Measurements from ENCODE around the gene CIDEA. TPM values are rescaled to one million over a fixed set of nuclear protein-coding genes. Genes with fewer than 3 reads are reported as not detected.

CIDEA gene
- total and polyA plus RNA-seq, 2 donors (not counting 1 experiment from before 2014, with no cell fraction given) = 0.12 to 1.7 TPM

DNA sequence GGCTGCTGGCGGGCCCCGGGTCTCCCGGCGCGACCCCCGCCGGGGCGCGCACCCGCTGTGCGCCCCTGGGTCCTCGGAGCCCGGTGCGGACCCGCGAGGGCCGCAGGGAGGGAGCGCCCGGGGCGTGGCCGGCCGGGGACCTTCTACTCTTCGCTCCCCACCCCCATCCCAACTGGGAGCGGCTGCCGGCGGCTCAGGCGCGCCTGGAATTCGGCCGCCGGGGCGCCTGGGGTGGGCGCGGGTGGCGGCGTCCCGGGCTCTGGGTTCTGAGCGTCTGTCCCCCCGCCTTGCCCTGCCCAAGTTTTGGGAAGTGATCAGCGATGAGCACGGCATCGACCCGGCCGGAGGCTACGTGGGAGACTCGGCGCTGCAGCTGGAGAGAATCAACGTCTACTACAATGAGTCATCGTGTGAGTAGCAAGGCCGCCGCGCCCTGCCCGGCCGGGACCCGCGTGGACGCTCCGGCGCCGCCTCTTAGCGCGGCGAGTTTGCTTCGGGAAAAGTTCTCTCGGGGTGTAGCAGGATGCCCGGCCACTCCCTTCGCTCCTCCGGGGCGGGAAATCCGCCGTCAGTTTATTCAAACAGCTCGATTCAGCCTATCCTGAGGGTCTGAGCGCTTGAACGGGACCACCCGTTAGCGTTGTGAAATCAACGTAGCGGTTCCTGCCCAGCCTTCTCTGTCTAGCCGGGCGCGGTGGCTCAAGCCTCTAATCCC lies 54.4 kb downstream of the CIDEA start:
- no peaks in the 10 kb centered on the region for H3K9me3 ChIP-seq (ENCODE audit: control insufficient read depth, insufficient read depth, low read depth, low read length)
- DNase-seq (ENCODE audit: low read depth in 2 of 2) = peak; percentile 84 to 94
- H2AFZ ChIP-seq (ENCODE audit: low read length) = no peak overlapping the region
- no peaks in the 10 kb centered on the region for H3K27me3 ChIP-seq (ENCODE audit: control insufficient read depth, insufficient read depth, low read length)
- H3K36me3 ChIP-seq (ENCODE audit: control insufficient read depth, insufficient read depth, low read length) = peaks cover 7% of the 10 kb centered on the region
- no peak for TF ChIP-seq EZH2 (IDR thresholded peaks at IDR 0.05; ENCODE audit: low read length, missing control alignments)
- TF ChIP-seq, protein P1, sequence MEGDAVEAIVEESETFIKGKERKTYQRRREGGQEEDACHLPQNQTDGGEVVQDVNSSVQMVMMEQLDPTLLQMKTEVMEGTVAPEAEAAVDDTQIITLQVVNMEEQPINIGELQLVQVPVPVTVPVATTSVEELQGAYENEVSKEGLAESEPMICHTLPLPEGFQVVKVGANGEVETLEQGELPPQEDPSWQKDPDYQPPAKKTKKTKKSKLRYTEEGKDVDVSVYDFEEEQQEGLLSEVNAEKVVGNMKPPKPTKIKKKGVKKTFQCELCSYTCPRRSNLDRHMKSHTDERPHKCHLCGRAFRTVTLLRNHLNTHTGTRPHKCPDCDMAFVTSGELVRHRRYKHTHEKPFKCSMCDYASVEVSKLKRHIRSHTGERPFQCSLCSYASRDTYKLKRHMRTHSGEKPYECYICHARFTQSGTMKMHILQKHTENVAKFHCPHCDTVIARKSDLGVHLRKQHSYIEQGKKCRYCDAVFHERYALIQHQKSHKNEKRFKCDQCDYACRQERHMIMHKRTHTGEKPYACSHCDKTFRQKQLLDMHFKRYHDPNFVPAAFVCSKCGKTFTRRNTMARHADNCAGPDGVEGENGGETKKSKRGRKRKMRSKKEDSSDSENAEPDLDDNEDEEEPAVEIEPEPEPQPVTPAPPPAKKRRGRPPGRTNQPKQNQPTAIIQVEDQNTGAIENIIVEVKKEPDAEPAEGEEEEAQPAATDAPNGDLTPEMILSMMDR (conservative IDR thresholded peaks at IDR 0.05 in 1 of 2, IDR thresholded peaks at IDR 0.05 in 1 of 2; ENCODE audit: low read depth in 1 of 2, low read length in 2 of 2) = no peak
- no peaks in the 10 kb centered on the region for H4K20me1 ChIP-seq (ENCODE audit: control insufficient read depth, extremely low read depth, insufficient read depth, low read length)
- peak overlapping the region; percentile 99 for H3K9ac ChIP-seq (ENCODE audit: insufficient read depth, low read length)
- H3K4me2 ChIP-seq (ENCODE audit: extremely low read depth, insufficient read depth, low read length) = peak overlapping the region; percentile 69
- peak overlapping the region; percentile 79 to 84 (median 82) for H3K4me3 ChIP-seq (replicated peaks in 1 of 4; ENCODE audit: control extremely low read depth in 1 of 4, insufficient read depth in 1 of 4, low read depth in 3 of 4, low read length in 4 of 4)
- H3K4me1 ChIP-seq (ENCODE audit: control insufficient read depth, extremely low read depth, insufficient read depth, low read length) = peaks cover 7% of the 10 kb centered on the region
- H3K79me2 ChIP-seq (ENCODE audit: control insufficient read depth, insufficient read depth, low read length) = peaks cover 55% of the 10 kb centered on the region
- peak overlapping the region; percentile 94 for H3K27ac ChIP-seq (ENCODE audit: insufficient read depth, low read length)

DNA sequence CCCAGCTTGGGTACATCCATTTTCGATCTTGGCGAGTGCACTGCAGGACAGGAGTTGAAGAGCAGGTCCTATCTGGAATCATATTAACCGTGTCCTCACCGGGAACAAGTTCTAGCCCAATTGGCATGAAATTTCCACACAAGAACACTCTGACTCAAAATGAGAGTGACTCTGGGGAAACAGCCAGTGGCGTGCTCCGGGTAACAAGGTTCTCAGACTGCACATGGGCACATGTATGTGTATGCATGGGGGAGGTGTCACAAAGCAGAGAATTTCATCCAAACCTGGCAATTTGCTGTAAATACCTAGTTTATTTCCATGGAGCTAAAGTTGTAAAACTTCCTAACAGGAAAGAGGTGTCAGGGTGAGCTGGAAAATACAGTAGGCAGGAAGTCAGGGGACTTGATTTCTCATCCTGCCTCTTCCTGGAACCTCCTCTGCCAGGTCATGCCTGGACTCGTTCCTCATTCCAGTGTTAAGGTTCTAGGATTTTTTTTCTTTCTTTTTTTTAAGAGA lies 55.6 kb downstream of the CIDEA start:
- Histone ChIP-seq H3K36me3 (ENCODE audit: control insufficient read depth, insufficient read depth, low read length) (peaks cover 11% of the 10 kb centered on the region), H3K27ac (ENCODE audit: insufficient read depth, low read length) (peak overlapping the region; percentile 94), H3K4me2 (ENCODE audit: extremely low read depth, insufficient read depth, low read length) (peak overlapping the region; percentile 87), H3K4me3 (replicated peaks in 1 of 4; ENCODE audit: control extremely low read depth in 1 of 4, insufficient read depth in 1 of 4, low read depth in 3 of 4, low read length in 4 of 4) (peak overlapping the region; percentile 79 to 84 (median 82)), H3K4me1 (ENCODE audit: control insufficient read depth, extremely low read depth, insufficient read depth, low read length) (peaks cover 9% of the 10 kb centered on the region), H3K27me3 (ENCODE audit: control insufficient read depth, insufficient read depth, low read length) (no peaks in the 10 kb centered on the region), H2AFZ (ENCODE audit: low read length) (no peak overlapping the region), H3K79me2 (ENCODE audit: control insufficient read depth, insufficient read depth, low read length) (peaks cover 67% of the 10 kb centered on the region), H4K20me1 (ENCODE audit: control insufficient read depth, extremely low read depth, insufficient read depth, low read length) (no peaks in the 10 kb centered on the region), H3K9me3 (ENCODE audit: control insufficient read depth, insufficient read depth, low read depth, low read length) (no peaks in the 10 kb centered on the region), H3K9ac (ENCODE audit: insufficient read depth, low read length) (peak overlapping the region; percentile 99)
- no peak for TF ChIP-seq EZH2 (IDR thresholded peaks at IDR 0.05; ENCODE audit: low read length, missing control alignments)
- TF ChIP-seq, protein P1 (conservative IDR thresholded peaks at IDR 0.05 in 1 of 2, IDR thresholded peaks at IDR 0.05 in 1 of 2; ENCODE audit: low read depth in 1 of 2, low read length in 2 of 2) = no peak
- no peak for DNase-seq (ENCODE audit: low read depth in 2 of 2)

DNA sequence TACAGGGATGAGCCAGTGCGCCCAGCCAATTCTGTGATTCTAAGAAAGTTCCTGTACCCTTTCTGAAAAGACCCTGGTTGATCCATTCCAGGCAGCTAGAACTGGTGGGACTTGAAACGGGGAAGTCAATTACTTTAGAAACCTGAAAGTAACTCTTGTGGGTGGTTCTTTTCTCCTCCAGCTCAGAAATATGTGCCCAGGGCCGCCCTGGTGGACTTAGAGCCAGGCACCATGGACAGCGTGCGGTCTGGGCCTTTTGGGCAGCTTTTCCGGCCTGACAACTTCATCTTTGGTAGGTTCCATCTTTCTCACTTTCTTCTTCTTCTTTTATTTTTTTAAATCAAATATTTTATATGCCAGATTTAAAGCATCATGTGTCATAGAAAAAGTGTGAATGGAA lies 56.6 kb downstream of the CIDEA start:
- Histone ChIP-seq H3K9ac (ENCODE audit: insufficient read depth, low read length) (no peak overlapping the region), H3K79me2 (ENCODE audit: control insufficient read depth, insufficient read depth, low read length) (peaks cover 77% of the 10 kb centered on the region), H3K4me3 (replicated peaks in 1 of 4; ENCODE audit: control extremely low read depth in 1 of 4, insufficient read depth in 1 of 4, low read depth in 3 of 4, low read length in 4 of 4) (peak overlapping the region in 1 of 4 experiments; percentile 36), H3K36me3 (ENCODE audit: control insufficient read depth, insufficient read depth, low read length) (peaks cover 11% of the 10 kb centered on the region), H4K20me1 (ENCODE audit: control insufficient read depth, extremely low read depth, insufficient read depth, low read length) (peaks cover 3% of the 10 kb centered on the region), H3K4me2 (ENCODE audit: extremely low read depth, insufficient read depth, low read length) (peak overlapping the region; percentile 4), H2AFZ (ENCODE audit: low read length) (no peak overlapping the region), H3K27ac (ENCODE audit: insufficient read depth, low read length) (no peak overlapping the region), H3K27me3 (ENCODE audit: control insufficient read depth, insufficient read depth, low read length) (no peaks in the 10 kb centered on the region), H3K9me3 (ENCODE audit: control insufficient read depth, insufficient read depth, low read depth, low read length) (no peaks in the 10 kb centered on the region), H3K4me1 (ENCODE audit: control insufficient read depth, extremely low read depth, insufficient read depth, low read length) (peaks cover 12% of the 10 kb centered on the region)
- TF ChIP-seq, protein P1 (conservative IDR thresholded peaks at IDR 0.05 in 1 of 2, IDR thresholded peaks at IDR 0.05 in 1 of 2; ENCODE audit: low read depth in 1 of 2, low read length in 2 of 2) = no peak
- TF ChIP-seq EZH2 (IDR thresholded peaks at IDR 0.05; ENCODE audit: low read length, missing control alignments) = no peak
- DNase-seq (ENCODE audit: low read depth in 2 of 2) = no peak
